Prostate gland (tissue), 2 donors: ENCODE data around the gene TRIO.

Experiments
- CTCF ChIP-seq, 4 experiments: fragments of 200-600 bp in 2 of 4; fragments of 450-650 bp in 2 of 4; sonication (generic) in 2 of 4; IDR thresholded peaks; 1 replicate in 3 of 4; 2 replicates in 1 of 4; pipeline ENCODE4 v1.5.1; 2016 to 2019; ENCODE audit warnings: antibody characterized with exemption in 4 of 4, mild to moderate bottlenecking in 2 of 4, moderate library complexity in 2 of 4
- POLR2A ChIP-seq: fragments of 450-650 bp; IDR thresholded peaks from one replicate; pipeline ENCODE4 v1.6.1; 2016; ENCODE audit warnings: antibody characterized with exemption, mild to moderate bottlenecking
- POLR2AphosphoS5 ChIP-seq: sonication (generic); formaldehyde crosslinking; IDR thresholded peaks from one replicate; pipeline ENCODE4 v1.6.1; 2017; ENCODE audit warnings: antibody characterized with exemption

DNA sequence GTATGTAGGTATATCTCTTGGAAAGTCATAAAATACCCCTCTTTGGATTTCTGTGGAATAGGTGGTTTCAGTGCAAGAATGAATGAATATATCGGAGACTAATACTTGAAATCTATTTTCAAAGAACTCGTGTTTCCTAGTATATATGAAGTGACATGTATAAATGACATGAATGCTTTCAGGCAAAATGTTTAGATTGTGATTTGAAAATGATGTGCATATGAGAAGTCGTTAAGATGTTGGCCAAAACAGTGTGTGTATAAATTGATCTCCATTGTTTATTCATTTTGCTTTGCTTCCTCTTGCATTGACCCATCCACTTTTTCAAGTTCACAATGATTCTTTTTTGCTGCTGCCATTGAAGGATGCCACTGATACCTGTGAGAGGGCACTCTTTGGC is 8.3 kb downstream of the TRIO start:
- no peak for TF ChIP-seq POLR2A
- no peak for TF ChIP-seq CTCF (IDR thresholded peaks at IDR 0.05)
- TF ChIP-seq POLR2AphosphoS5 = no peak
